ENCODE measurements around the gene PACSIN2.

PACSIN2 gene

DNA sequence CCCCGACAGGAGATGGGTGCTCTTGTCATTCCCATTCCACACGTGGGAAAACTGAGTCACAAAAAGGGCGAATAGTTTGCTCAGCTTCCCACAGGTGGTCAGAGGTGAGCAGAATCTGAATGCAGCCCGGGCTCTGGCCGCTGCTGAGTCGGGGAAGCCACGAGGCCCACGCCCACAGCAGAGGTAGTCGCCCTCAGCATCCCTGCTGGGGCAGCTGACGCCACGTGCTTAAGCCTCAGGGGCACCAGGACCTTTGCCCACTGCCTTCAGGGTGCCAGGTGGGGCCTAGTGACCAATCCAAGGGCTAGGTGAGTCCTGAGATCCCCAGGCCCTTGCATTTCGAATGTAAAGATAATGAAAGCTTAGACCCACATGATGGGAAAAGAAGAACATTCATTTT, 133.7 kb downstream of the PACSIN2 start:
- TF ChIP-seq, protein P1, sequence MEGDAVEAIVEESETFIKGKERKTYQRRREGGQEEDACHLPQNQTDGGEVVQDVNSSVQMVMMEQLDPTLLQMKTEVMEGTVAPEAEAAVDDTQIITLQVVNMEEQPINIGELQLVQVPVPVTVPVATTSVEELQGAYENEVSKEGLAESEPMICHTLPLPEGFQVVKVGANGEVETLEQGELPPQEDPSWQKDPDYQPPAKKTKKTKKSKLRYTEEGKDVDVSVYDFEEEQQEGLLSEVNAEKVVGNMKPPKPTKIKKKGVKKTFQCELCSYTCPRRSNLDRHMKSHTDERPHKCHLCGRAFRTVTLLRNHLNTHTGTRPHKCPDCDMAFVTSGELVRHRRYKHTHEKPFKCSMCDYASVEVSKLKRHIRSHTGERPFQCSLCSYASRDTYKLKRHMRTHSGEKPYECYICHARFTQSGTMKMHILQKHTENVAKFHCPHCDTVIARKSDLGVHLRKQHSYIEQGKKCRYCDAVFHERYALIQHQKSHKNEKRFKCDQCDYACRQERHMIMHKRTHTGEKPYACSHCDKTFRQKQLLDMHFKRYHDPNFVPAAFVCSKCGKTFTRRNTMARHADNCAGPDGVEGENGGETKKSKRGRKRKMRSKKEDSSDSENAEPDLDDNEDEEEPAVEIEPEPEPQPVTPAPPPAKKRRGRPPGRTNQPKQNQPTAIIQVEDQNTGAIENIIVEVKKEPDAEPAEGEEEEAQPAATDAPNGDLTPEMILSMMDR (IDR thresholded peaks at IDR 0.05), result no peak
- no peak overlapping the region for H3K4me3 ChIP-seq (ENCODE audit: low read depth in 1 of 2, low read length in 1 of 2)
- no peak overlapping the region for H3K27ac ChIP-seq
- H3K4me1 ChIP-seq (ENCODE audit: control insufficient read depth in 1 of 2, insufficient read depth in 1 of 2, low read depth in 1 of 2, low read length in 1 of 2), result no peaks in the 10 kb centered on the region
- peaks cover 100% of the 10 kb centered on the region for H3K36me3 ChIP-seq
- no peaks in the 10 kb centered on the region for H3K27me3 ChIP-seq
- H3K9me3 ChIP-seq, result no peaks in the 10 kb centered on the region

DNA sequence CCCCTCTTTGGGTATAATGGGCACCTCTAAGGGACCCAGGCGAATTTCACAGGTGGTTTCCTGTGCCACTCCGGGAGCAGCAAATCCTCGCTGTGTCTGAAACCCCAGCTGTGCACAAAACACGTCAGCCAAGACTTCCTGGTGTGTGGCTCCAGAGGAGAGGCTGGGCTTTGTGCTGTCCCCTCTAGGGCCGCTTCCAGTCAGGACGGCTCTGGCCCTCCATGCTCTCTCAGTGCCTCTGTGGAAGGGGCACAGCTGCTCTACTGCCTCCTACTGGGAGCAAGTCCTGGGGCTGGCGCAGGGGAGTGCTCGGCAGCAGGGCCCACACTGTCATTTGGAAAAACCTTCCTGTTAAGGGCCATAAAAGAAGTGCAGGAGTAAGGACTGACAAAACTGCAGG, 134.1 kb downstream of the PACSIN2 start:
- peaks cover 100% of the 10 kb centered on the region for H3K36me3 ChIP-seq
- TF ChIP-seq, protein P1 (IDR thresholded peaks at IDR 0.05), result no peak

DNA sequence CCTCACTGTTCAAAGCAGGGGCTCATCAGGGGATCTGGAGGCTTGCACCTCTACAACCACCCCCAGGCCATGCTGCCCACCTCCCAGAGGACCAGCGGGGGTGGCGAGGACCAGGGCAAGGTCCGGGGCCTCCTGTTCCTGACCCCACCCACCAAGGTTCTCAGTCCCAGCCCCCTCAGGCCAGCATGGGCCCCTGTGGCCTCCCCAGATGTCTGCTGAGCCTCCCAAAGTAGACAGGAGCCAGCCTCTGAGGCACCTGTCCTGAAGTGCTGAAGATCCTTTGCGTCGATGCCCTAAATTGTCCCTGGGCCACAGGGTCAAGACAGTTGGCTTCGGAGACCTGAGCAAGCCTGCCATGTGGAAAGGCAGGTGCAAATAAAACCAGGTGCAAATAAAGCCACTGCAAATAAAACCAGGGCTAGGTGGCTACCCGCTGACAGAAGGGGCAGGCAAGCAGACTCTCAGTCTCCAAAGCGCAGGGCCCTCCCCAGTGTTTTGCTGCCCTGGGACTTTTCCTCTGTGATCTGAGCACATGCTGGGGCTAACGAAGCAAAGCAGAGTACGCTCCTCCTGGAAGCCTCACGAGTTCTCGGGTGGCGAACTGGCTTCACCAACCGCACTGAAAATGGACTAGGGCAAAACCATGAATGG, 135.5 kb downstream of the PACSIN2 start:
- no peaks in the 10 kb centered on the region for H3K9me3 ChIP-seq
- H3K4me1 ChIP-seq (ENCODE audit: control insufficient read depth in 1 of 2, insufficient read depth in 1 of 2, low read depth in 1 of 2, low read length in 1 of 2), result no peaks in the 10 kb centered on the region
- H3K27me3 ChIP-seq, result no peaks in the 10 kb centered on the region
- H3K4me3 ChIP-seq (ENCODE audit: low read depth in 1 of 2, low read length in 1 of 2), result no peak overlapping the region
- H3K36me3 ChIP-seq, result peaks cover 100% of the 10 kb centered on the region
- TF ChIP-seq, protein P1 (IDR thresholded peaks at IDR 0.05), result no peak
- no peak overlapping the region for H3K27ac ChIP-seq

More for the DNA sequence above, 134.1 kb downstream of the PACSIN2 start:
- H3K27ac ChIP-seq, result no peak overlapping the region
- no peaks in the 10 kb centered on the region for H3K27me3 ChIP-seq
- no peaks in the 10 kb centered on the region for H3K9me3 ChIP-seq
- no peak overlapping the region for H3K4me3 ChIP-seq (ENCODE audit: low read depth in 1 of 2, low read length in 1 of 2)
- H3K4me1 ChIP-seq (ENCODE audit: control insufficient read depth in 1 of 2, insufficient read depth in 1 of 2, low read depth in 1 of 2, low read length in 1 of 2), result no peaks in the 10 kb centered on the region

DNA sequence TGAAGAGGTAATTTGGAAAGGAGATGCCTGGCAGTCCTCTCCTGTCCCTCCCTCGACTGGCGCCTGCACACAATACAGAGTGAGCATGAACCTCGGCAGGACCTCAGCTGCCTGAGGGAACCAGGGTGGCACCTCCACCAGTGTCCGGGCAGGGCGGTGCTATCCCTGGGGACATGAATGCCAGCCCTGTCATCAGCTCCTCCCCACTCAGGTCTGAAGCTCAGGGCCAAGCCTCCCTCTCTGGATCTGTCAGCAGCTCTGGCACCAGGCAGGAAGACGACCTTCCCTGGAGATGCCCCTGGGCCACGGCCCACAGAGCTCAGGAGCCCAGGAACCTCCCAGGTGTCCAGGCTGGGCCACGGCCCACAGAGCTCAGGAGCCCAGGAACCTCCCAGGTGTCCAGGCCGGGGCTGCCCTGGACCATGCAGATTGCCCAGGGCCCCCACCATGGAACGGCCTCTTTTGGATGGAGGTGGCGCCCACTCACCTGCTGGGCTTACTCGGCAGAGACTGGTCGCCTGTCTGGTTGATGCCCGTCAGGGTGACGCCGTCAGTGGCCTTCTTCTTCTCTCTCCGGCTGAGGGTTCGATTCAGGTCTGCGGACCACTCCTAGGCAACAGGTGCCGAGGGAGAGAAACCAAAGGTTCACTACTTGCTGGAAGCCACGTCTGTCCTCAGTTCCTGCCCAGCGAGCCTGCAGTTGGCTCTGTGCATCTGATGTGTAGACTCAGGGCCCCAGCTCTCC, 136.2 kb downstream of the PACSIN2 start:
- H3K9me3 ChIP-seq, result no peaks in the 10 kb centered on the region
- H3K36me3 ChIP-seq, result peaks cover 100% of the 10 kb centered on the region
- no peaks in the 10 kb centered on the region for H3K27me3 ChIP-seq
- TF ChIP-seq, protein P1 (IDR thresholded peaks at IDR 0.05), result no peak
- H3K4me3 ChIP-seq (ENCODE audit: low read depth in 1 of 2, low read length in 1 of 2), result no peak overlapping the region
- H3K27ac ChIP-seq, result no peak overlapping the region
- no peaks in the 10 kb centered on the region for H3K4me1 ChIP-seq (ENCODE audit: control insufficient read depth in 1 of 2, insufficient read depth in 1 of 2, low read depth in 1 of 2, low read length in 1 of 2)

DNA sequence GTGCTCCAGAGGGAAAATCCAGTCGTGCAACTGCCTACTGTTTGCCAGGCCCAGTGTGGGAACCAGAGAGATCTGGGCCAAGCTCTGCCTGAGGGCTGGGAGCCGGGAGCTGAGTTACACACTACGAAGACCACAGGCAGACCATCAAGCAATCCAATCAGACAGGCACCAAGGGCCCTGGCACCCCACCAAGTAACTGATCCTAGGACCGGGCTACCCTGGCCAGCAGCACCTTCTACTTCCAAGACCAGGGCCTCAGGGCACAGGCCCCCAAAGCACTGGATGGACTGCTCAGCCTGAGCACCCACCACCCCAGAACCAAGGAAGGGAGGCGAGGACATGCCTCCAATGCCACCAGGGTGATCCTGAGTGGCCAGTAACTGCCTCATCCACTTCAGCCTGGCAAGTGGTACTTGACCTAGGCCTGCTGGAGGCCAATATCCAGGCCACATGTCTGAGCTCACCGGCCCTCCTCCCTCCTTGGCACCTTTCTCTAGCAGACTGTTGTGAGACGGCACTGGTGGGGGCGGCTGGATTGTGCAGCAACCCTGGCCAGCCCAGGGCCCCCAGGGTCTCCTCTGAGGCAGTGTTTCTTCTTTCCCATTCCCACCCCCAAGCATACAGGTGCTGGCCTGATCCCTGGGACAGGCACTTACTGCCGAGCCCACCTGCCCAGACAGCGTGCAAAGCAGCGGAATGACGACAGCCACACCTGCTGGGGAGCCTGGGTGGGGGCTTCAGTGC, 137.2 kb downstream of the PACSIN2 start:
- TF ChIP-seq, protein P1 (IDR thresholded peaks at IDR 0.05), result no peak
- Histone ChIP-seq H3K4me3 (ENCODE audit: low read depth in 1 of 2, low read length in 1 of 2) (no peak overlapping the region), H3K27ac (peak overlapping the region; percentile 1), H3K9me3 (no peaks in the 10 kb centered on the region), H3K36me3 (peaks cover 100% of the 10 kb centered on the region), H3K27me3 (no peaks in the 10 kb centered on the region), H3K4me1 (ENCODE audit: control insufficient read depth in 1 of 2, insufficient read depth in 1 of 2, low read depth in 1 of 2, low read length in 1 of 2) (no peaks in the 10 kb centered on the region)
